Lower leg skin (tissue), 4 donors: ENCODE data around the gene CDADC1. TPM values are rescaled to one million over a fixed set of nuclear protein-coding genes. Genes with fewer than 3 reads are reported as not detected.

Experiments used
- DNase-seq, 2 donors: peaks; one replicate each; pipeline ENCODE4 v3.0.0-alpha.2; 2019; ENCODE audit warnings: low spot score in 2 of 2
- H3K4me3 ChIP-seq: fragments of 200-600 bp; sonication (generic); 2 replicates; pipeline ENCODE4 v1.5.1; 2017; ENCODE audit warnings: mild to moderate bottlenecking, low read depth; ENCODE audit not compliant: poor library complexity, severe bottlenecking
- POLR2A ChIP-seq, 2 donors: fragments of 450-650 bp; IDR thresholded peaks; one replicate each; pipeline ENCODE4 v1.6.1; 2016 to 2017; ENCODE audit warnings: antibody characterized with exemption in 2 of 2, mild to moderate bottlenecking in 1 of 2, moderate library complexity in 1 of 2
- WGBS, 2 donors: methylation state at CpG; one replicate each; pipeline ENCODE4 v1.1.5; 2018; 5-methylcytosine and 5-hydroxymethylcytosine counted together
- intact Hi-C: fragments of 100-400 bp; cut with DNase I; formaldehyde crosslinking; loops from one replicate; pipeline ENCODE4 v1.15.0; 2023; ENCODE audit warnings: low total_unique reads
- total RNA-seq, 4 donors: library from RNA; depleted of rRNA; stranded (reverse); fragments of >200 nt; gene quantifications; one replicate each; pipeline ENCODE4 v1.1.0, GENCODE V29; 2016
- TF ChIP-seq, protein P1 (sequence below), 3 donors: fragments of 450-650 bp; IDR thresholded peaks; one replicate each; pipeline ENCODE4 v1.5.1; 2016; ENCODE audit warnings: antibody characterized with exemption in 3 of 3, mild to moderate bottlenecking in 3 of 3, moderate library complexity in 2 of 3

The CDADC1 gene
- total RNA-seq, 4 donors from 2014 or later: 0.84 to 7.2 (median 1.9) TPM

DNA sequence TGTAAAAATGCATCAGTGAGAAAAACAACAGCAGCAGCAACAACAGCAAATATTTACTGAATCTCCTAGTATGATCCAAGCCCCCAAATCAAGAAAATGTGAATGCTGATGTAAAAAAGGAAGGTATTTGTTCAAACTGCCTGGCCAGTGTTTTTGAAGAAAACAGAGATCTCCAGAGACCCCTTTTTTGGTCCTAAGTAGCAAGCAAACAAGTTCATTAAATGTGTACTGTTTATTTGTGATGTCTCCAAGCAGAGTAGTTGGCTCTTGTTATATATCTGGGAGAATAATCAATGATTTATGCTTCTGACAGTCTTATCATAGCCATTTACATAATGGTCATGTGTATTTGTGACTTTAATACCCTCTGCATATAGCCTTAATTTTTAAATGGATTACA, 50.7 kb downstream of the CDADC1 start:
- intact Hi-C loops: no loop called here
- no peak overlapping the region for H3K4me3 ChIP-seq
- no peak for DNase-seq
- no peak for TF ChIP-seq POLR2A (IDR thresholded peaks at IDR 0.05)
- TF ChIP-seq, protein P1, sequence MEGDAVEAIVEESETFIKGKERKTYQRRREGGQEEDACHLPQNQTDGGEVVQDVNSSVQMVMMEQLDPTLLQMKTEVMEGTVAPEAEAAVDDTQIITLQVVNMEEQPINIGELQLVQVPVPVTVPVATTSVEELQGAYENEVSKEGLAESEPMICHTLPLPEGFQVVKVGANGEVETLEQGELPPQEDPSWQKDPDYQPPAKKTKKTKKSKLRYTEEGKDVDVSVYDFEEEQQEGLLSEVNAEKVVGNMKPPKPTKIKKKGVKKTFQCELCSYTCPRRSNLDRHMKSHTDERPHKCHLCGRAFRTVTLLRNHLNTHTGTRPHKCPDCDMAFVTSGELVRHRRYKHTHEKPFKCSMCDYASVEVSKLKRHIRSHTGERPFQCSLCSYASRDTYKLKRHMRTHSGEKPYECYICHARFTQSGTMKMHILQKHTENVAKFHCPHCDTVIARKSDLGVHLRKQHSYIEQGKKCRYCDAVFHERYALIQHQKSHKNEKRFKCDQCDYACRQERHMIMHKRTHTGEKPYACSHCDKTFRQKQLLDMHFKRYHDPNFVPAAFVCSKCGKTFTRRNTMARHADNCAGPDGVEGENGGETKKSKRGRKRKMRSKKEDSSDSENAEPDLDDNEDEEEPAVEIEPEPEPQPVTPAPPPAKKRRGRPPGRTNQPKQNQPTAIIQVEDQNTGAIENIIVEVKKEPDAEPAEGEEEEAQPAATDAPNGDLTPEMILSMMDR (IDR thresholded peaks at IDR 0.05): no peak

DNA sequence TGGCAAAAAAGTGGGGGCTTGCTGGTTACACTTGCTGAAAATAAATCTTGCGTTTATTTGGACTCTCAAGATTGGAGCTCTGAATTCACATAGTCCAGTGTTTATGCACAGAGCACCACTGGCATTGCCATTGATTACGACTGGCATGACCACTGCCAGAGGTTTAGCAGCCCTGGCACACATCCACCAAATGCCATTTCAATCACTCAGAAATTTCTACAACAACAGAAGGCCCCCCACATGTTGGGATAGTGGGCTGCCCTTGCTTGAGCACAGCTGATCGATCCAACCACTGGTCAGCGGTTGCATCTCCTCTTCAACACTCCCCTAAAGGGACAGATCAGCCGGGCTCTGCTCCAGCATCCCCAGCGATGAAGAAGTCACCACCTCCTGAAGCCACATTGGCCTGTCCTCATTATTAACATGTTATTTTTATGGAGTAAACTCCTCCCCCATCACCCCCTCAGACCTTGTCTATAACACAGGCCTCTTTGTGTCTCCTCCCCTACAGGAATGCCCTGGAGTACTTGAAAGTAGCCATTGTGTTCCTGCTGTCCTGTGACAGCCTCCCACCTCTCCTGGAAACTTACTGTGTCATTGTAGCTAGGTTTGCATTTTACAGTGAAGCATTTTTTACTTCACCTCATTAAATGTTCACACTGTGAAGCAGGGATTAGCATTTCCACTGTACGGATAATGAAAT, 51.3 kb downstream of the CDADC1 start:
- intact Hi-C loops: no loop called here
- no peak for TF ChIP-seq POLR2A (IDR thresholded peaks at IDR 0.05)
- TF ChIP-seq, protein P1 (IDR thresholded peaks at IDR 0.05): no peak
- no peak for DNase-seq
- WGBS, 2 donors: 77 to 80% methylated on average over 7 of the region's 7 CpGs
- no peak overlapping the region for H3K4me3 ChIP-seq

DNA sequence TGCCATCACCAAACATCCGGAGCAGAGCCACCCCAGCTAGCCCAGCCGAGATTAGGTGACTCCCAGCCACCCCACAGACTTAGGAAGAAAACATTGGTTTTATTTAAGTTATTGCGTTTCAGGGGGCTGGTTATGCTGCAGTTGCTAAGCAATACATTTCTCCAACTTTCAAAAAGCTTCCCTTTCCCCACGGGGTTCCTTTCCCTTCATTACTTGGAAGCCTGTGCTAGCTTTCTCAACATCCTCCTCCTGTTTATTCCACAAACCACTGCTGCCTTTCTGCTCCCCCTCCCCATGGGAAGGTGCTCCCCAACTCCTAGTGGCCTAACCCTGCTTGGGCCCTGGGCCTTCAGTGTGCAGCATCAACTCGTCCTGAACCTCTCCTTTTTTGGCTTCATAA, 52.6 kb downstream of the CDADC1 start:
- no peak overlapping the region for H3K4me3 ChIP-seq
- no peak for TF ChIP-seq POLR2A (IDR thresholded peaks at IDR 0.05)
- TF ChIP-seq, protein P1 (IDR thresholded peaks at IDR 0.05): no peak
- intact Hi-C loops: loop anchor here (10.0 kb wide), 1 partner anchor 305 kb away; no protein-coding TSS in a partner anchor
- WGBS, 2 donors: 58 to 64% methylated on average over 5 of the region's 5 CpGs
- no peak for DNase-seq

DNA sequence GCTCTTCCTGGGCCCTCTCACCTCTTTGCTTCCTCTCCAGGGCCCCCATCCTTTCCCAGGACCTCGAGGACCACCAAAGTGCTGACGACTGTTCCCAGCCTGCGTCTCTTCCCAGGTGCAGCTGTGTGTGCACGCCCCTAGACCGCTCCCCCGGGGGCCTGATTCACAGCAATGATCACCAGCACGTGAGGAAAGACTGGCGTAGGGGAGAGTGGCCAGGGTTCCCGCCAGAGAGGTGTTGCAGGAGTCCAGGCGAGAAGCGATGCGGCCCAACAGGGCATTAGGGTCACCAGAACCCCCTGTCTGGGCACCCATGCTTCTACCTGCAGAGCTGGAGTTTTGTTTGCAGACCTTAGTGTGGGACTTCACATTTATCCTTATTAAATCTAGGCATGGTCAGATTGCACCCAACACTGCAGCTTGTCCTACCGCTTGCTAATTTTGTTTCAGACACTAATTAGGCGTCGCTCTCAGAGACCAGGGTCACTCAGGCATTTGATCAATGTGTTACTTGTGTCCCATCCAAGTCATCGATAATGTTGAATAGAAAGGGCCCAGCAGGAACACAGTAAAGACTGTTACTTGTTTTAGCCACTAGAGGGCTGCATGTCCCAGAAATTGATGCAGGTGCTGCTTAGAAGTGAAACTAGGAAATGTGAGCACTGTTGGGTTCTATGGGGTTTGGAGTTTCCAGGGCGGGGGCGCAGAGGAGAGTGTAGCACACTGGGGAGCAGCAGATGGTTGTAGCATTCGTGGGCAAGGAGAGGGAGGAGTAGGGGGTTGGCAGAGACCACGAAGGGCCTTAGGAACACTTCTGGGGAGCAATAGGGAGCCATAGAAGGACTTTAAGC, 53.2 kb downstream of the CDADC1 start:
- H3K4me3 ChIP-seq: no peak overlapping the region
- no peak for DNase-seq
- 38 to 43% methylated on average over 20 of the region's 20 CpGs for WGBS, 2 donors
- intact Hi-C loops: loop anchor here (10.0 kb wide), 1 partner anchor 304 kb away; no protein-coding TSS in a partner anchor
- no peak for TF ChIP-seq POLR2A (IDR thresholded peaks at IDR 0.05)
- TF ChIP-seq, protein P1 (IDR thresholded peaks at IDR 0.05): peak in 1 of 3 donors; percentile 72

DNA sequence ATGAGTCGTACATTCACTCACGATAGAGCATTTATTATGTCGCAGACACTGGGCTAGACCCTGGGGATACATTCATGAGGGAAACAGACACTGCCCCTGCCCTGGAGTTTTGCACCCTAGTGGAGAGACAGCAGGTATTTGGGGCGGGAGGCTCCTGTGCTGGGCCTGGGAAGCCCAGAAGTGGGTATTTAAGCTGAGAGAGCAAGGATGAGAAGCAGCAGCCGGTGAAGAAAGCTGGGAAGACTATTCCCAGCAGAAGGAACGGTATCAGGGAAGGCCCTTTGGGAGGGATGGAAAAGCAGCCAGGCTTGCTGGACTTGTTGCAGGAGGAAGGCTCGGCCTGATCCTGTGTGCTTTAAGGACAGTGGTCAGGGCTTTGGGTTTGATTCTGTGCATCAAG, 54.5 kb downstream of the CDADC1 start:
- intact Hi-C loops: loop anchor here (1.0 to 10.0 kb wide), 2 partner anchors 135 to 303 kb away; no protein-coding TSS in a partner anchor
- TF ChIP-seq POLR2A (IDR thresholded peaks at IDR 0.05): no peak
- TF ChIP-seq, protein P1 (IDR thresholded peaks at IDR 0.05): no peak
- 51 to 71% methylated on average over 7 of the region's 7 CpGs for WGBS, 2 donors
- DNase-seq: no peak
- H3K4me3 ChIP-seq: no peak overlapping the region
